EH (cell line): Measurements from ENCODE around the gene DIAPH3.
A peak's percentile ranks its signal among the peaks of the same experiment; 100 is the strongest.

Experiments
- DNase-seq: peaks from one replicate; pipeline ENCODE4 v3.0.0-alpha.2; 2015; ENCODE audit warnings: low read depth

DIAPH3 gene

DNA sequence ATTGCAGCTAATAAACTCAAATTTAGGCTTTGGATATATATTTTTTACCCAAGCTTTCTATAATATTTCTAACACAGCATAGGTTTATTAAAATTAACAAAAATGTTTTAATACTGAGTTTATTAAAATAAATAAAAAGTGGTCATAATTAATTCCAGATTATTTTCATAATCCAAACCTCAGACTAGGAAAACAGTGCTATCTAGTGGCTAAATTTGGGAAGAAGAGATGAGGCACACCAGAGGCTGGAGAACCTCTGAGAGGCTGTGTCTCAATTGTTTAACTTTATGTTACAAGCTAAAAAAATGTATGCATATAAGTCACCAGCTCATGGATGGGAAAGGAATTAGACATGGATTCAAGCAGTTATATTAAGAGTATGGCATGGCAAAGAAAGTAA, 392.5 kb downstream of the DIAPH3 start:
- DNase-seq: peak; percentile 50

DNA sequence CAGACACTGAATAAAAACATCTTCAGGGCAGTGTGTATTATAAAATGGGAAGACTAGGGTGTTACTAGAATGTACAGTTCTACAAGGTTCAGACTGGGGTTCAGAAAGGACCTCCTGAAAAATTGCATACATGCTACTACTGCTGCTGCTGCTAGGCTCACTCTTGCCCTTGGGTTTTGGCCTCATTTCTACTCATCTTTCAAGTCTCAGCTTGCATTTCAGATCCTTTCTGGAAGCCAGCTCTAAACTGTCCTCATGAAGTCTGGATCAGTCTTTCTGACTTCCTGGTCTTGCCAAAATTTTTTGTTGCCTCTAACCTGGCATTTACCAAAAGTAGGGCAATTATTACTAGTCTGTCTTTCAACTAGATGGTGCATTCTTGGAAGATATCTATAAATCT, 393.3 kb downstream of the DIAPH3 start:
- no peak for DNase-seq

DNA sequence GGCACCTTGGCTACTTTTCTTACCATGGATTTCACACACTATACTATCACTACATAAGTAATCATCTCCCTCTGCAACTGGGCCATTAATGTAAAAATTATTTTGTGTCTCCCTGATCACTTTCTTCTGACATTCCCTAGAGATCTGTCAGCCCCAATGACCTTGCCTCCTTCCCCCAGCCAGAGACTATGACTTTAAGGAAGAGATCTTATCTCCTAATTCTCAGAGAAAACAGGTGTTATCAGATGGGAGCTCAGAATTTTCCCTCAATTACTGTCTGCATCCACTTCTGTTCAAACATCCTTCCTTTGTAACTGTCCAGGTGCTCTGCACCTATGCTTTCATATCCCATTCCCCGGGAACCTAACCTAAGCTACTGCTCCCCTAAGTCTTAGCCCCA, 397.5 kb downstream of the DIAPH3 start:
- no peak for DNase-seq

DNA sequence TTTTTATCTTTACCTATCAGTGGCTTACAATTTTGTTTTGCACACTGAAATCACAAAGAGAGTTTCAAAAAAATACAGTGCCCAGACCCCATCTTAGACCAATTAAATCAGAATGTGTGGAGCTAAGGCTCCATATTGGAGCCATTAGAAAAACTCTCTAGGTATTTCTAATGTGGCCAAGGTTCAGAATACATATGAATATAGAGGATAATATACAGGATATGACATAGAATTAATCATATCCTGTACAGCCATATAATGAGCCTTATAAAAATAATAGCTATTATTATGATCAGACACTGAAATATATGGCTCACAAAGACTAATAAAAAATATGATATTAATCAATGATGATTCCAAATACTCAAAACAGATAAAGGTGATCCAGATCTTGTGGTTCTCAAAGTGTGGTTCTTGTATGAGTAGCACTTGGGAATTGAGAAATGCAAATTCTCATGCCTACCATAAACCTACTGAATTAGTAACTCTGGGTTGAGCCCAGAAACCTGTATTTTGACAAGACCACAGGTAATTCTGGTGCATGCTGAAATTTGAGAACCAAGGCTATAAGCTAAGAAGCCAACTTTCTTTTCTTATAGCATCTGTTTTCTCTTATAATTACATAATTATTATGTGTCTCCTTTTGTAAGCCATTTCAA, 408.0 kb downstream of the DIAPH3 start:
- DNase-seq: peak; percentile 34

DNA sequence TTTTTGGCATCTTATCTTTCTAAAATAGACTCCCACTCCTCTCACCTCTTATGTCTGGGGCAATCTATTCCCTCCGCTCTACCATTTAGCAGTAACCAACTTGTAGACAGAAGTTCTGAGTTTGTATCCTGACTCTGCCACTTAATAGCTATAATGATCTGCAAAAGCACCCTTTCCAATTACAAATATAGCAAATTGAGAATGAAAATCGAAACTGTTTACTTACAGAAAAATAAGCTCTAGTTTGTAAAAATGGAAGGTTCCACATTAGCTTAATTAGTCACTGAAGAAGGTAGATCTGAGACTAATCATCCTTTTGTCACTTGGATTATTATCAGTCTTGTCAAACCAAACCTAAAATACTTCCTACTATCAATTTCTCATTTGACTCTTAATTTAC, 409.3 kb downstream of the DIAPH3 start:
- no peak for DNase-seq

DNA sequence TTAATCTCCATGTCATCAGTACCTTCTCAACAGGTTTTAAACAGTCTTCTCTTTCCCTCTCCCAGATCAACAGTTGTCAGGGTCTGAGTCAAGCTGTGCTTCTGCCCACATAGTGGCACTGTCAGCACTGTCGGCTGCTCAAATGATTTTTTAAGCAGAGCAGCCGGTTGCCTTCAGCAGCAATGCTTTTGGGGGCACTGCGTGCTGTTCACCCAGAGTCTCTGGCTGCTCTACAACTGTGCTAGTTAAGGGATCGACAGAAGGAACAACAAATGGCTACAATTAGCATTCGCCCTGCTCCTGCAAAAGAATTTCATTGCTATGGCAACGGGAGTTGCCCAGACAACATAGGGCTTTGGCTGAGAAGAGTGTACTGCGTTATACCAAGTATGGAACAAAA, 412.9 kb downstream of the DIAPH3 start:
- peak; percentile 80 for DNase-seq

DNA sequence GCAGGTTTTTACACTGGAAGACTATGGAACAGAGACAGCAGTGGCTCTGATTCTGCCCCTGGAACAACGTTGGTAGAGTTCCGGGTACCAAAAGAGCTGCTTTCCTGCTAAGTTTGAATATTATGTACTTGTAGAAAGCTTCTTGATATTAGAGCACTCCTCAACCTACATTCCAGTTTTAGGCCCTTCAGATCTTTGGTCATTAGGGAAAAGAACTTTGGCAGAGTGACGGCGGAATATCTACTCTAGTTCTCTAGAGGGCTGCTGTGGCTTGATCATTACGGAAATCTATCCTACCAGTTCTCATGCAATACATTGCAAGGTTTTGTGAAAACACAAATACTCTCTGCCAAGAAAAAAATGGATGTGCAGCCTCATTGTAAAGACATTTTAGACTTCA, 415.7 kb downstream of the DIAPH3 start:
- DNase-seq: no peak

DNA sequence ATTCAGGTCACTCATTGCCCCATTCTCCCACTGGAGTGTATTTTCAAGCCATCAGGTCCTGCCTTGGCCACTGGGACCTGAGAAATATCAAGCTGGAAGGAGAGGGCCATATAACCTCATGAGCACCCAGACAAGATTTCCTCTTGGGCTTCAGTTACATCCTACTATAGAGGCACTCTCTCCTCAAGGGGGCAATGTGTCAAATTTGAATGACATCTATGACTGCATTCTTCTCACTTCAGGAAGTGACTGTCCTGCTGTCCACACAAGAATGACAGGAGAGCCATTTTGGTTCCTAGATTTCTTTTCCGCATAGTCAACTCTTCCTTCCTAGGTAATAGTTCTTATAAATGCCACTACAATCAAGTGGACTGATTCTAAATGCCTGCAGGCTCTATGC, 416.2 kb downstream of the DIAPH3 start:
- DNase-seq: peak; percentile 7

DNA sequence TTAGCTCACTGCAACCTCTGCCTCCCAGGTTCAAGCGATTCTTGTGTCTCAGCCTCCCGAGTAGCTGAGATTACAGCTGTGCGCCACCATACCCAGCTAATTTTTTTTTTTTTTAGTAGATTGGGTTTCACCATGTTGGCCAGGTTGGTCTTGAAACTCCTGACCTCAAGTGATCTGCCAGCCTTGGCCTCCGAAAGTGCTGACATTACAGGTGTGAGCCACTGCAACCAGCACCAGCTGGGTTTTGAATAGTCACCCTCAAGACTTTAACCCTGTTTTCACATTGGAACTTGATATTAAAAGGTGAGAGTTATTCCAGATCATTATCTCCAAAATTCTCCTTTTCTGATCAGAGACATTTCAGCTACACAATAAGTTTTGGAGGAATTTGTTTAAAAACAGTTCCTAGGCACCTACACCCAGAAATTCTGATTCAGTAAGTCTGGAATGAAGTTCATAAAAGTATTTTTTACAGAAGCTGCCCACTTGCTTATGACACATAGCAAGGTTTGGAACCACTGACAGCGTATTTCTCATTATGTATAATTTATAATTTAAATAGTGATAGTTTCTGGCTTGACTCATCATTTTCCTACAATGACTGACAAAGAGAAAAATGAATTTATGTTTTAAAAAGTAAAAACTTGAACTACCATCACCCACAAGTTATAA, 417.3 kb downstream of the DIAPH3 start:
- DNase-seq: peak; percentile 77

DNA sequence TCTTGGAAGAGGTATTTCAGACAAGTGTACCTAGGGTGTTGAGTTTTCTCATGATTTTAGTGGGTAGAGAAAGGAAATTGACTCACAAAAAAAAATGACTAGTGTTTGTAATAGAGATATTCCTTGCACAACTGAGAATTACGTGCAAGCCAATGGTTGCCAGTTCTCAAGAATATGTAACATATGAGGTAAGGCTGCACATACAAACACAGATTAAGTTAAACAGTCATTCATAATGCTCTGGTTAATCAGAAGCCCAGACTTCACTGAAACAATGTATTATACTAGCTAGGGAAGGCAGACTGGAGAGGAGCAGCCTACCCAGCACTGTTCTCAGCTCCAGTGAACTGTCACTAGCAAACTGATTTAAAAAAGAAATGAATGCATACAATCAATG, 418.3 kb downstream of the DIAPH3 start:
- peak; percentile 27 for DNase-seq

DNA sequence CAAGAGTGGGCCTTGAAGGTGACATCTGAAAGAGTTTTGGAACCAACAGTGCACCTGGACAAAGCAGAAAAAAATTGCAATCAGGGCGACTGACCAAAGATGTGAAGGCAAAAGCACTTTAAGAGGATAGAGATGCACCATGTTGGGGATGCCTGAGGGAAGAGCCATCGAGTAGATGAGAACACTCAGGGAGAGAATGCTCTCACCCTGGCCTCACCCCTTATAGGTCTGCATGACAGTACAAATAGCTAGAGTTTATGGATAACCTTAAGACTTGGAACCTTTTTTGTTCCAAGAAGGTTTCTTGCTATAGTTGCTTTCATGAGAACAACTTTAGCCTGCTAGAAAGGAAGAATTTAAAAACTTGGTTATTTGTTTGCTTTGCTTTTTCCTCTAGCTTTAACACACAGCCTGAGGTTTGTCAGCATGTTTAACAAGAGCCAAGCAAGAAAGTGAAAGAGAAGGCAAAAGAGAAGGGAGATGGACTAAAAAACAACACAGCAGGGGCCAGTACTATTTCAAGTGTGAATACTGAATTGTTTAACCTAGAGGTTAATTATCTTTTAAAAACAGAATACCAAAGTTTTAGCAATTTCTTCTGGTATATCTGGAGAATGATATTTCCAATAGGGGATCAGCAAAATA, 418.9 kb downstream of the DIAPH3 start:
- peak; percentile 20 for DNase-seq

DNA sequence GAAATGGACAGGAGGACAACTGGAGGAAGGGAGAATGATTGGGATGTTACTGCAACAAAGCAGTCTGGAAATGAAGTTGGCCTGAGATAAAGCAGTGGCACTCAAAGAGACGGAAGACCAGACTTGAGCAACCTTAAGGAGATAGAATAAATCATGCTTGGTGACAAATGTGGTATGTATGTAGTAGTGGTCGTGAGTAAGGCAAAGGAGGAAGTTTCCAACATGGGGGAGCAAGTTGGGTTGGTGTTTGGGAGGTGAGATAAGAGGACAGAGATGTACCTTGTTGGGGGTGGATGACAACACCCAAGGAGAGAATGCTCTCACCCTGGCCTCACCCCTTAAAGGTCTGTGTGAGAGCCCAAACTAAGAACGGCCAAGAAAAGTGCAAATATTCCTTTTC, 420.5 kb downstream of the DIAPH3 start:
- peak; percentile 15 for DNase-seq

DNA sequence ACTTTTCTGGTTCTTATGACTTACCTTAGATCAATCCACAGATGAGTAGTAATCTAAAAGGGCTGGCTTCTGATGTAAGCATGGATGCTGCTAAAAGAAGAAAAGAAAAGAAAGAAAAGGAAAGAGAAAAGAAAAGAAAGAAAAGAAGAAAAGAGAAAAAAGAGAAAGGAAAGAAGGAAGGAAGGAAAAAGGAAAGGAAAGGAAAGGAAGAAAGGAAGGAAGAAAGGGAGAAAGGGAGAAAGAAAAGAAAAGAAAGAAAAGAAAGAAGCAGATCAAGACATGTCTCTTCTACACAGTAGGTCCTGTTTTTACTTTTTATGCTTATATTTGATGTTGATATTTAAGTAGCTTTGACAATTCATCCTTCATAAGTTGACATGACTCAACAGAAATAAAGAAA, 421.3 kb downstream of the DIAPH3 start:
- no peak for DNase-seq

DNA sequence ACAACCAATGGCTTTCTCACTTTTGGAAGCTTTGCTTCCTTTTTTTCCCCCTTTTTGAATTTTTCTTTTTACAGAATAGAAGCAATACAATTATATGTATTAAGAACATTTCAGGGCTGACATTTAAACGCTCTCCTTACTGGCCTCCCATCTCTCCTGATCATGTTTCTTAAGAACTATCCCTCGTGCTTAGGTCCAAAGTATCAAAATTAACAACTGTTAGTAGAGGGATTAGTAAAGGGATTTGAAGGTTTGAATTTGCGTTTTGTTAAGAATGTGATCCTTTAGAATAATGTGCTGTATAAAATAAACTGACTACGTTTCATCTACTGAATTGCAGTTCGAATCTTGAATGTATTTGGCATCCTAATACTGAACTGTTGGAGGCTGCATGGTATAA, 424.8 kb downstream of the DIAPH3 start:
- no peak for DNase-seq

DNA sequence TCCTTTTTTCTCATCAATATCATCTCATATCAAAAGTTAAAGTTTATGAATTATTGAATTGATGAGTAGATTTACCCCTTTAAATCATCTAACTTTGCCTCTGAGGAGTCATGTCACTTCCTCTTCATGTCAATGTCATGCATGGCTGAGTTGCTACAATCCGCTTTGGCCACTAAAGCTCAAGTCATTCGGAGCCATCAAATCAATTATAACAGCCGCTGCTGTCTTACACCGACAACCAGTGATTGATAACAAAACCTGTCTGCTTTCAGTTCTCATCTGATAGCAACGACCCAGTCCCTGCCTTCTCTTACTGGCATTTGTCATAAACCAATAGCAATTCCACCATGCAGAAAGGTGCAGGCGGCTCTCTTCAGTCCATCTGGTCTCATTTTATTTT, 429.3 kb downstream of the DIAPH3 start:
- DNase-seq: no peak

DNA sequence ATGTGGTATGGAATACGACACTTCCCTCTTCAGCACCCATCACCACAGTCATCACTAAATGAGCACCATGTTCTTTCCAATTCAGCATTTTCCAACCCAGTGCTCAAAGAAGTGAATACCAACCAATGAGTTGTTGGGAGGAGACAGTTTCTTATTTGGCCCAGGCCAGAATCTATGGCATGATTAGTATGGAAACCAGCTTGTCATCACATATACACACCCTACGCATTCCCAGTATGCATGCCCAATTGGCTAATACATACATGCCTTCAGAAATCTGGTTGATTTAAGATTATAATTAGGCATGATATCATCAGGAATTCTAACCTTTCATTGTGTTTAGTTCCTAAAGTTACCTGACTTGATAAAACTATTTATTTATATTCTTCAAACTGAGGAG, 430.0 kb downstream of the DIAPH3 start:
- DNase-seq: no peak

DNA sequence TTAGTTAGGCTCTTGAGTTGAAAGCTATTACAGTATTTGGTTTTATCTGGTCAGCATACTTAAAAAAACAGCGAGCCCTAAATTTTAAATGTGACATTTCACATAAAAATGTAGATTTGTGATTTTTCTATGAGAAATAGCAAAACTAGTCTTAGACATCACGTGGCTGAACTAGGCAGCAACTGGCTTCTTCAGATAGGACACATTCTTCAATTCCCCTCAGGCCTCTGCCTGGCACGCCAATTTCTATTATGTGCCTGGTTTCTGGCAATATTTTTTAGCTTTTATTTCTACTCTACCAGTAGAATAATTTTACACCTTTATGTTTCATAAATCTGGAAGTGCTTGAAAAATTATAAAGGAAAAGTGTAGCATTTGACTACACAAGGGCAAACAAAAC, 433.7 kb downstream of the DIAPH3 start:
- no peak for DNase-seq

DNA sequence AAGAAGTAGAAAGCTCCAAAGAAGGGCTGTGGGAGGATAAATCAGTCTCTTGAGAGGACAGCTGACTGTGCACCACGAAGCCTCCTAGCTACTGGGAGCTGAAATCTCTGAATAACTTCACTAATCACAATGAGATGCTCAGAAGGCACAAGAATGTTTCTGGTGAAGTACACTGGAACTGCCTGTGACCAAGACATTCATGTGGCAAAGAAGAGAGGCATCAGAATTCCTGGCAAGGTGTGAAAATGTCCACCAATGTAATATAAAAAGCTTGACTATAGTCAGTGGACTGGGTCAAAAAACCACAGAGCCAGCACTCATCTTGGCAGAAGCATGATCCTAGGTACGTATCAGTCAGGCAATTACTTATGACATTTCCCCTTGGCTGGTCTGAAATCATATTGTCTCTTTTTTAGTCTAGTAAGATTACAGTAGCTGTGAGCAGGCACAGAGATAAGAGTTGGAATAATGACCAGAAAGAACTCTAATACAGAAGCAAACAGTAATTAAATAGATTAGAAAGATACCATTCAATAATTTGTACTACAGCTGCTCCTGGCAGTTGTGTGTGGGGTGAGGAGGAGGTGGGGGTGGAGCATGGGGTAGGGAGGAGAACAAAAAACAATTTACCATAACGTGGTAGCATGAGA, 434.7 kb downstream of the DIAPH3 start:
- DNase-seq: peak; percentile 13

DNA sequence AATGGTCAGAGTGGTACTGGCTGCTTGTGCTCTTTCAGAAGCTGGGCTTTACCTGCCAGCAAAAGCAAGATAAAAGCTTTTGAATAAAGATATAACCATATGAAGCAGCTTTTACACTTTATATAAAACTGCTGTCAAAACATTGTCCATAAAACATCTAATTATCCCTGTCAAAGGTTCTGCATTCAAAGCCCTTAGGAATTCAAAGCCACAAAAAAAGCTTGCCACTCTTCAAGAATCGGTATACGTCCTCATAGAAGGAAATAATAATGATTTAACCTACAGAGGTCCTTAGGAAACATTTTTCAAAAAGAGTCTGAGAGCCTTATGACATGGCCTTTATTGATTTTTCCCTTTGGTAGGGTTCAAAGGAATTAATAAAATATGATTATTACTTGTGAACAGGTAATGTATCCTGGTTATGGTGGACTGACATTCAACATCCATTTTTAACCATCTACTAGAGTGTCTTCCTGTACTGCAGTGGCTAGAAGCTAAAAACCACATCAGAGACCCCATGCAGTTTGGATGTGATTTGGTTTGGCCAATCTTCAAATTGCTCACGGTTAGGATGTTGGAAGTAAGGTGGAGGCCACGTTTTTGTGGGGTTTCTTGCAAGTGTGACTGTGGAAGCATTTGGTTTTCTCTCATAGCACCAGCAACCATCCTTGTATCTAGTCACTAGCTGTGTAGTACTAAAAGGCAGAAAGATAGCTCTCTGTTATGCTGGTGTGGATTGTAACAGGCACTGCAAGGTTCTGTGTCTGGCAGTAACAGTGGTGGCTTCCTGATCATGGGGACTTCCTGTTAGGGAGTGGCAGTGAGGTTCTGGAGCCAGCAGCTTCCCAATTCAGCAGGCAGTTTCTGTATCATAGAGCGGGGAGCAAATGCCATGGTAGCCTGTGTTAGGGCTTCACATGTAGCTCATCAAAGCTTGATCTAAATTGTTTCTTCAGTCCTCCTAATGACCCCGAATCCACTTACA, 441.5 kb downstream of the DIAPH3 start:
- no peak for DNase-seq

DNA sequence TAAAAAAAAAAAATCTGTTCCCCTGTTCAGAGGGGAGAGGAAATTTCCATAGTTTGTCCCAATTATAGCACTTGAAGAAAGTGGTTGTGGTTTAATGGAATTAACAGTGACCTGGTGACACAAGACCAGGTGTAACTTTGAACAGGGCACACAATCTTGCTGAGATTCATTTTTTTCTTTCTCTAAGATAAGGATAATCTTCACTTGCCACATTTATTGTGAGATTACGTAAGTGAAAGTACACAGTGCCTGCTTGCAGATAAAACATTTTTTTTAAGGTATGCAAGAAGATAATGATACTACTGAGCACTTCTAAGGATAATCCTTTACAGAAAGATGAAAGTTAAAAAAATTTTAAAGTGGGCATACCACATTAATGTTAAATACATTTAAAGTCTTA, 448.1 kb downstream of the DIAPH3 start:
- no peak for DNase-seq

DNA sequence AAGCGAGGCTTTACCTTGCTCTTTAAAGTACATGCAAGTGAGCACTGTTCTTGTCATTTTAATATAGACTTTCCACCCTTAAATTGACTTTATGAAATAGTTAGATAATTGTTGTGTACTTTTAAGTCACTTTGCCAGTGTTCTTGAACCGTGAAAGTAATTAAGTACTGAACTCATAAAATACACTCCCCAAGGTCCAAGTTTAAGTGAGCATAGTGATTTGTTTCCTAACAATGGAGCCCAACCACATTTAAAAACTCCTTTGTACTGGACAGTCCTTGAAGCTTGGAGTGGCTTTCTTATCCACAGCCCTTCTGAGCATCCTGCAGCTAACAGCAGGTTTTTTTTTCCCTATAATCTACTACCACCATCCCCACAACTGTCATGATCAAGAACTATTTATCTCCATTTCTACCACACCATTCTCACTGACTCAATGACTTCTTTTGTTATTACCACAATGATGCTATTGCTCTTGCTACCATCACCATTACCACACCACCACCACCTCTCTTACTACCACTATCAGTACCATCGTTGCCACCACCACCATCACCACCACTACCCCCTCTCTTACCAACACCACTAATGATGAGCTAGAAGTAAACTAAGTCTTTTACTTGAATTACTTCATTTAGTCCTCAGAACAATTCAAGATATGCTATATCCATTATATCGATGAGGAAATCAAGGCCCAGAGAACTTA, 452.6 kb downstream of the DIAPH3 start:
- DNase-seq: peak; percentile 40
